ENCODE results near the gene KRTAP10-10.

DNA sequence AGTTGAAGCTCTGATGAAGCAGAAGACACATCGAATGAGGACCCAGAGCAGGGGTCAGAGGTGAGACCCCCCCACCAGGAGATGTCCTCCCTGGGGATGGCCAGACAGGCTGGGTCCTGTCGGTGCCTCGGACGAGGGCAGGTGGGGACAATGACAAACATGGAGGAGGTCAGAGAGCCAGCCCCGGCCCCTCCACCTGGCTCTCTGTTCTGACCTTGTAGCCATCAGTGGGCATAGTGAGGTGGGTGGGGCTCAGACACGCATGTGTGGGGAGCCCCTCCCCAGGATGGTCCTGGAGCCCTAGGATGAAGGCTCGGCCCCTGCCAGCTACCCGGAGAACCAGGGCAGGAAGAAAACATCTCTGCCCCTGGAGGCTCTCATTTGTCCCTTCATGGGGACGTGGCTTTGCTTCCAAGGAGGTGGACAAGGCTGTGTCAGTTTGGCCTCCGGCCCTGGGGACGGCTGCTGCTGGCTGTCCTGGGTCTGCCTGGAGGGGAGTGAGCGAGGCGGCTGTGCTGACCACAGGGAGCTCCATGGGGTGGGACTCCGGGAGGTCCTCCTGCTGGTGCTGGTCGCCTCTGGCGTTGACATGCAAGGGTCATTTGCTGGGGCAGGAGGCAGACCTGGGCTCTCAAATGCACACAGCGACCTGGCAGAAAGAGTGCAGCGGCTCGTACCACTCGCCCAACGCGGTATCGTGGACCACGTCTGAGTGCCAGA lies 47.4 kb upstream of the KRTAP10-10 start:
- TF ChIP-seq POLR2A (IDR thresholded peaks at IDR 0.05), result no peak
- TF ChIP-seq CTCF (IDR thresholded peaks at IDR 0.05), result no peak
- no peak for TF ChIP-seq EP300 (IDR thresholded peaks at IDR 0.05)

Data from sigmoid colon (tissue), 4 donors.